K562 (cell line): ENCODE results near the gene SLC24A4. TPM values are rescaled to one million over a fixed set of nuclear protein-coding genes. Genes with fewer than 3 reads are reported as not detected.

Source experiments
- ATAC-seq: fragments of 200-7000 bp; cut with Tn5 transposase; 3 replicates; pipeline ENCODE4 v1.9.1; 2020; ENCODE audit warnings: moderate library complexity
- BruUV-seq: library from RNA; stranded (reverse); fragments of 400-500 nt; replicated peaks from 2 replicates; lab custom pipeline; 2021; lab: Mats Ljungman, UMichigan
- CTCF ChIA-PET: fragments of 300-600 bp; formaldehyde crosslinking; extraction: SDS; loops from one replicate; lab custom pipeline; 2021; ENCODE audit warnings: low intra/inter-chr PET ratio; lab: Yijun Ruan, JAX
- POLR2A ChIA-PET: fragments of 300-600, 350-650 bp; sonication (Branson Sonifier 250); formaldehyde crosslinking; extraction: SDS; loops from one replicate; lab custom pipeline; 2021; ENCODE audit warnings: antibody characterized with exemption, inconsistent platforms; lab: Yijun Ruan, JAX
- DNase-seq, 4 experiments: peaks; one replicate each; pipeline versions ENCODE4 v3.0.0 to v3.0.0-alpha.2; 2011 to 2018; ENCODE audit warnings: low spot score in 3 of 4, mixed read lengths in 3 of 4; ENCODE audit errors: extremely low read depth in 1 of 4
- FAIRE-seq: peaks from 2 replicates; lab custom pipeline; 2011; peaks lifted over from hg19 to GRCh38; lab: Jason Lieb, UNC
- H2AFZ ChIP-seq: 2 replicates; pipeline ENCODE4 v1.6.0; 2011; ENCODE audit warnings: low read depth, low read length, control low read depth, inconsistent platforms
- H3K27ac ChIP-seq: fragments of 200-600 bp; 3 replicates; pipeline ENCODE4 v1.8.0; 2011; ENCODE audit warnings: low read depth, mild to moderate bottlenecking, control low read depth, inconsistent platforms, low read length, moderate library complexity, mixed read lengths; ENCODE audit errors: extremely low read depth
- H3K27me3 ChIP-seq, 2 experiments: fragments of 300-600 bp in 1 of 2; 2 replicates in 1 of 2; 3 replicates in 1 of 2; pipeline versions ENCODE4 v1.6.0 to v1.8.0; 2011; ENCODE audit warnings: inconsistent platforms in 2 of 2, low read length in 2 of 2, mild to moderate bottlenecking in 1 of 2, mixed read lengths in 1 of 2, moderate library complexity in 1 of 2; ENCODE audit not compliant: control insufficient read depth in 2 of 2, insufficient read depth in 2 of 2
- H3K36me3 ChIP-seq: fragments of 300-600 bp; 3 replicates; pipeline ENCODE4 v1.8.0; 2011; ENCODE audit warnings: mild to moderate bottlenecking, low read length, inconsistent platforms; ENCODE audit not compliant: control insufficient read depth, insufficient read depth
- H3K4me1 ChIP-seq, 2 experiments: fragments of 200-600 bp in 1 of 2; replicated peaks in 1 of 2; 2 replicates in 1 of 2; 3 replicates in 1 of 2; pipeline versions ENCODE4 v1.5.1 to v1.8.0; 2011; ENCODE audit warnings: inconsistent platforms in 2 of 2, low read length in 2 of 2, mild to moderate bottlenecking in 1 of 2, mixed read lengths in 1 of 2, moderate library complexity in 1 of 2; ENCODE audit not compliant: control insufficient read depth in 2 of 2, insufficient read depth in 2 of 2
- H3K4me2 ChIP-seq: 2 replicates; pipeline ENCODE4 v1.6.1; 2011; ENCODE audit warnings: low read length, control low read depth, inconsistent platforms, mixed read lengths; ENCODE audit not compliant: insufficient read depth
- H3K4me3 ChIP-seq: fragments of 200-600 bp; sonication (generic), shearing (Covaris generic); 2 replicates; pipeline ENCODE4 v1.5.1; 2016; ENCODE audit warnings: control low read depth, inconsistent platforms
- H3K79me2 ChIP-seq: fragments of 200-600 bp; 3 replicates; pipeline ENCODE4 v1.8.0; 2011; ENCODE audit warnings: low read length, inconsistent platforms; ENCODE audit not compliant: control insufficient read depth, insufficient read depth
- H3K9ac ChIP-seq, 2 experiments: 2 replicates each; pipeline versions ENCODE4 v1.6.0 to v1.6.1; 2011; ENCODE audit warnings: low read depth in 2 of 2, low read length in 2 of 2, control low read depth in 1 of 2, inconsistent platforms in 1 of 2, mild to moderate bottlenecking in 1 of 2, mixed read lengths in 1 of 2; ENCODE audit not compliant: insufficient read depth in 1 of 2
- H3K9me1 ChIP-seq: one replicate; pipeline ENCODE4 v1.6.0; 2011; ENCODE audit warnings: inconsistent platforms, mild to moderate bottlenecking, low read length, moderate library complexity; ENCODE audit not compliant: control insufficient read depth, insufficient read depth
- H3K9me3 ChIP-seq: replicated peaks from 2 replicates; pipeline ENCODE4 v1.5.1; 2011; ENCODE audit warnings: low read depth, low read length, inconsistent platforms; ENCODE audit not compliant: control insufficient read depth, insufficient read depth
- H4K20me1 ChIP-seq: replicated peaks from 2 replicates; pipeline ENCODE4 v1.6.1; 2011; ENCODE audit warnings: low read length, inconsistent platforms, mixed read lengths; ENCODE audit not compliant: control insufficient read depth, insufficient read depth
- CCAR2 ChIP-seq: fragments of 200-400 bp; formaldehyde crosslinking; IDR thresholded peaks from 2 replicates; pipeline ENCODE4 v1.6.1; 2017; ENCODE audit warnings: mild to moderate bottlenecking, low read depth, low read length
- CEBPG ChIP-seq, 3 experiments: fragments of 200-800 bp in 1 of 3; sonication (Bioruptor generic) in 1 of 3; sonication (generic) in 1 of 3; formaldehyde crosslinking in 1 of 3; IDR thresholded peaks in 2 of 3; conservative IDR thresholded peaks in 1 of 3; 2 replicates each; pipeline versions ENCODE4 v1.6.1 to v1.8.0; 2016 to 2022; ENCODE audit warnings: missing compliant biosample characterization in 2 of 3, missing genetic modification characterization in 2 of 3, mild to moderate bottlenecking in 1 of 3, missing genetic modification reagents in 1 of 3
- CSDE1 ChIP-seq, 2 experiments: fragments of 450-650 bp; IDR thresholded peaks; 2 replicates each; pipeline ENCODE4 v1.6.1; 2016; ENCODE audit warnings: mild to moderate bottlenecking in 1 of 2
- FOSL1 ChIP-seq: fragments of 200-800 bp; sonication (Bioruptor generic); conservative IDR thresholded peaks from 2 replicates; pipeline ENCODE4 v1.6.1; 2016; ENCODE audit warnings: missing genetic modification characterization, missing compliant biosample characterization
- HCFC1 ChIP-seq: IDR thresholded peaks from 2 replicates; pipeline ENCODE4 v1.6.1; 2012; ENCODE audit warnings: low read depth, low read length, improper control_type of control experiment
- NR2C2 ChIP-seq, 2 experiments: fragments of 200-800 bp in 1 of 2; sonication (Bioruptor generic) in 1 of 2; sonication (generic) in 1 of 2; formaldehyde crosslinking in 1 of 2; IDR thresholded peaks; 2 replicates each; pipeline versions ENCODE4 v1.6.1 to v1.8.0; 2016 to 2022; ENCODE audit warnings: mild to moderate bottlenecking in 1 of 2, missing compliant biosample characterization in 1 of 2, missing genetic modification characterization in 1 of 2, missing genetic modification reagents in 1 of 2
- RBM39 ChIP-seq: fragments of 200-400 bp; formaldehyde crosslinking; optimal IDR thresholded peaks from 2 replicates; pipeline ENCODE3; 2018; ENCODE audit warnings: low read depth, low read length
- TFAM ChIP-seq: fragments of 250-450 bp; sonication (Bioruptor Pico); conservative IDR thresholded peaks from 2 replicates; pipeline ENCODE4 v1.5.0; 2021; ENCODE audit warnings: mild to moderate bottlenecking, moderate library complexity
- ZNF146 ChIP-seq: IDR thresholded peaks from one replicate; pipeline ENCODE4 v1.6.1; 2018; ENCODE audit warnings: missing compliant biosample characterization; ENCODE audit not compliant: unreplicated experiment
- ZNF274 ChIP-seq: IDR thresholded peaks from 2 replicates; pipeline ENCODE4 v1.6.1; 2011; ENCODE audit warnings: low read depth, mild to moderate bottlenecking, low read length, moderate library complexity, borderline replicate concordance
- WGBS: fragments of 100-300 bp; shearing (Covaris generic); methylation state at CpG from one replicate; pipeline ENCODE4 v1.1.6; 2016; ENCODE audit warnings: low coverage, mixed read lengths; ENCODE audit not compliant: insufficient coverage; ENCODE audit errors: missing lambda C conversion rate; 5-methylcytosine and 5-hydroxymethylcytosine counted together
- in situ Hi-C: fragments of 300-500 bp; cut with MboI; formaldehyde crosslinking; loops from 4 replicates; pipeline ENCODE4 v1.15.0; 2018; ENCODE audit warnings: inconsistent platforms, mixed read lengths
- intact Hi-C: fragments of 100-400 bp; cut with micrococcal nuclease; formaldehyde crosslinking; loops from 2 replicates; pipeline ENCODE4 v1.14.2; 2022
- polyA plus RNA-seq, 8 experiments: library from polyadenylated mRNA; depleted of rRNA in 4 of 8; stranded (reverse) in 5 of 8; unstranded in 3 of 8; fragments of >200 nt; fragmentation: Nextera tagmentation in 2 of 8; fragmentation: Illumina TruSeq in 1 of 8; extraction: Ambion mirVana in 2 of 8; extraction: Trizol in 1 of 8; gene quantifications; 2 replicates each; pipeline versions ENCODE4 v1.2.1 to v1.2.3, GENCODE V29; 2011 to 2014; ENCODE audit warnings: inconsistent platforms in 1 of 8, missing spikeins in 1 of 8
- total RNA-seq, 7 experiments: library from RNA; depleted of rRNA in 6 of 7; stranded (reverse); fragments of >200 nt in 6 of 7; fragmentation: Illumina TruSeq in 2 of 7; extraction: Trizol in 2 of 7; gene quantifications; 2 replicates each; pipeline versions ENCODE4 v1.2.1 to v1.2.3, GENCODE V29; 2011 to 2021; ENCODE audit warnings: low replicate concordance in 1 of 7
- TF ChIP-seq, protein P1 (sequence below): sonication (generic); formaldehyde crosslinking; IDR thresholded peaks from 2 replicates; pipeline ENCODE4 v1.4.0; 2020; ENCODE audit warnings: mild to moderate bottlenecking, missing genetic modification reagents
- TF ChIP-seq, protein P2 (sequence below), 2 experiments: fragments of 450-650 bp in 1 of 2; sonication (generic) in 1 of 2; formaldehyde crosslinking in 1 of 2; IDR thresholded peaks in 1 of 2; conservative IDR thresholded peaks in 1 of 2; 2 replicates each; pipeline versions ENCODE4 v1.6.1 to v1.8.1; 2016 to 2023; ENCODE audit warnings: mild to moderate bottlenecking in 2 of 2, moderate library complexity in 2 of 2, inconsistent platforms in 1 of 2, missing genetic modification reagents in 1 of 2
- TF ChIP-seq, protein P3 (sequence below): fragments of 450-650 bp; formaldehyde crosslinking; IDR thresholded peaks from 2 replicates; pipeline ENCODE4 v1.4.0; 2022; ENCODE audit warnings: missing genetic modification characterization

Gene SLC24A4
- total and polyA plus RNA-seq, 9 of the 15 experiments (the other 6 are each of a cell fraction or from before 2014, with no cell fraction given), result not detected

DNA sequence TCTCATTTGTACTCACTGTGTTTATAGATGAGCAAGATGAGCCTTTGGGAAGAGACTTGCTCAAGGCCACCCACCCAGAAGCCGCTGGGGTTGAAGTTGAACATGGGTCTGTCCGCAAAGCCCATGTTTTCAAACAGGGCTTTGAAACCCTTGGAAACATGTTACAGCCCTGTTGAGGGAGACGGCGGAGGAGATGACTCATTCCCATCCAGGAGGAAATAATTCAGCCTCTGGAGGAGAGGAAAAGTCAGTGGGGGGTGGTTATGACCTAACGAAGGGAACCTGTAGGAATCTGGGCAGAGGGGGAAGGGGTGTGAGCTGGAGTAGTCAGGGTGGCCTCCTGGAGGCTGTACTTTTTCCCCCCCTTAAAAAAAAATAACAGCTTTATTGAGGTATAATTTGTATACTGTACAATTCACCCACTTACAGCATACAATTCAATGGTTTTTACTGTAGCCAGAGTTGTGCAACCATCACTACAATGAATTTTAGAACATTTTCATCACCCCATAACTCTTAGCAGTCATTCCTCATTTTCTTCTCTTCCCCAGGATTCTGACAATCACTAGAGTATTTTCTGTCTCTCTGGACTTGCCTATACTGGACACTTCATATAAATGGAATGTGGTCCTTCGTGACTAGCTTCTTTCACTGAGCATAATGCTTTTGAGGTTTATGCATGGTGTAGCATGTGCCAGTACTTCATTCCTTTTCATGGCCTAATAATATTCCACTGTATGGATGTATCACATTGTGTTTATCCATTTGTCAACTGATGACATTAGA is 188.7 kb downstream of the SLC24A4 start:
- CTCF ChIA-PET, result no interaction called here

More for the DNA sequence above, 188.7 kb downstream of the SLC24A4 start:
- FAIRE-seq (no peak), DNase-seq (no peak), ATAC-seq (no peak)
- POLR2A ChIA-PET, result no interaction called here
- whole genome bisulfite sequencing, result 2% methylated on average over 6 of the region's 6 CpGs
- Histone ChIP-seq H3K9me1 (no peaks in the 10 kb centered on the region), H3K4me1 (peaks cover 0 to 8% of the 10 kb centered on the region in 2 experiments; a peak in 2 of 5 replicates), H3K9ac (no peak overlapping the region), H2AFZ (no peak overlapping the region), H4K20me1 (no peaks in the 10 kb centered on the region), H3K79me2 (no peaks in the 10 kb centered on the region), H3K36me3 (no peaks in the 10 kb centered on the region), H3K9me3 (no peaks in the 10 kb centered on the region), H3K4me2 (no peak overlapping the region), H3K27ac (no peak overlapping the region), H3K4me3 (no peak overlapping the region), H3K27me3 (peaks cover 3 to 34% of the 10 kb centered on the region in 2 experiments; a peak in 4 of 5 replicates)
- intact Hi-C loops, result no loop called here
- TF ChIP-seq CCAR2 (no peak), RBM39 (no peak), CSDE1 (IDR thresholded peaks at IDR 0.05) (no peak), HCFC1 (no peak), FOSL1 (peak; percentile 45), CEBPG (CRISPR knock-in tag; IDR thresholded peaks at IDR 0.05) (no peak), CEBPG (tag; conservative IDR thresholded peaks at IDR 0.05 in 1 of 2, IDR thresholded peaks at IDR 0.05 in 1 of 2) (peak in 1 of 2 experiments; percentile 68; a peak in 2 of 4 replicates), ZNF274 (no peak), ZNF146 (CRISPR knock-in tag) (peak; percentile 36), NR2C2 (CRISPR knock-in tag; IDR thresholded peaks at IDR 0.05) (no peak), NR2C2 (tag; IDR thresholded peaks at IDR 0.05) (peak; percentile 36; the same call in 1 of the 2 replicates), TFAM (CRISPR knock-in tag) (no peak)
- TF ChIP-seq, protein P1, sequence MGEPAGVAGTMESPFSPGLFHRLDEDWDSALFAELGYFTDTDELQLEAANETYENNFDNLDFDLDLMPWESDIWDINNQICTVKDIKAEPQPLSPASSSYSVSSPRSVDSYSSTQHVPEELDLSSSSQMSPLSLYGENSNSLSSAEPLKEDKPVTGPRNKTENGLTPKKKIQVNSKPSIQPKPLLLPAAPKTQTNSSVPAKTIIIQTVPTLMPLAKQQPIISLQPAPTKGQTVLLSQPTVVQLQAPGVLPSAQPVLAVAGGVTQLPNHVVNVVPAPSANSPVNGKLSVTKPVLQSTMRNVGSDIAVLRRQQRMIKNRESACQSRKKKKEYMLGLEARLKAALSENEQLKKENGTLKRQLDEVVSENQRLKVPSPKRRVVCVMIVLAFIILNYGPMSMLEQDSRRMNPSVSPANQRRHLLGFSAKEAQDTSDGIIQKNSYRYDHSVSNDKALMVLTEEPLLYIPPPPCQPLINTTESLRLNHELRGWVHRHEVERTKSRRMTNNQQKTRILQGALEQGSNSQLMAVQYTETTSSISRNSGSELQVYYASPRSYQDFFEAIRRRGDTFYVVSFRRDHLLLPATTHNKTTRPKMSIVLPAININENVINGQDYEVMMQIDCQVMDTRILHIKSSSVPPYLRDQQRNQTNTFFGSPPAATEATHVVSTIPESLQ, result no peak
- TF ChIP-seq, protein P2, sequence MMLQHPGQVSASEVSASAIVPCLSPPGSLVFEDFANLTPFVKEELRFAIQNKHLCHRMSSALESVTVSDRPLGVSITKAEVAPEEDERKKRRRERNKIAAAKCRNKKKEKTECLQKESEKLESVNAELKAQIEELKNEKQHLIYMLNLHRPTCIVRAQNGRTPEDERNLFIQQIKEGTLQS (IDR thresholded peaks at IDR 0.05), result peak; percentile 20; the same call in 1 of the 2 replicates
- TF ChIP-seq, protein P2 (CRISPR knock-in tag; conservative IDR thresholded peaks at IDR 0.05), result no peak
- TF ChIP-seq, protein P3, sequence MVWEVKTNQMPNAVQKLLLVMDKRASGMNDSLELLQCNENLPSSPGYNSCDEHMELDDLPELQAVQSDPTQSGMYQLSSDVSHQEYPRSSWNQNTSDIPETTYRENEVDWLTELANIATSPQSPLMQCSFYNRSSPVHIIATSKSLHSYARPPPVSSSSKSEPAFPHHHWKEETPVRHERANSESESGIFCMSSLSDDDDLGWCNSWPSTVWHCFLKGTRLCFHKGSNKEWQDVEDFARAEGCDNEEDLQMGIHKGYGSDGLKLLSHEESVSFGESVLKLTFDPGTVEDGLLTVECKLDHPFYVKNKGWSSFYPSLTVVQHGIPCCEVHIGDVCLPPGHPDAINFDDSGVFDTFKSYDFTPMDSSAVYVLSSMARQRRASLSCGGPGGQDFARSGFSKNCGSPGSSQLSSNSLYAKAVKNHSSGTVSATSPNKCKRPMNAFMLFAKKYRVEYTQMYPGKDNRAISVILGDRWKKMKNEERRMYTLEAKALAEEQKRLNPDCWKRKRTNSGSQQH (CRISPR knock-in tag), result no peak
- in situ Hi-C loops, result no loop called here
- BruUV-seq, result no TSS peak
